Breast epithelium (tissue), 4 donors: ENCODE results near the gene EXOC3L2. TPM values are rescaled to one million over a fixed set of nuclear protein-coding genes. Genes with fewer than 3 reads are reported as not detected.

Experiments used
- DNase-seq, 2 donors: peaks; one replicate each; pipeline ENCODE4 v3.0.0-alpha.2; 2019; ENCODE audit warnings: low spot score in 2 of 2
- H3K27ac ChIP-seq, 2 donors: fragments of 200-600 bp; sonication (generic) in 1 of 2; one replicate each; pipeline ENCODE4 v1.5.1; 2016 to 2019; ENCODE audit warnings: mild to moderate bottlenecking in 1 of 2
- H3K27me3 ChIP-seq, 2 donors: fragments of 200-600 bp; sonication (generic) in 1 of 2; one replicate each; pipeline versions ENCODE4 v1.5.1 to v1.6.0; 2017 to 2019; ENCODE audit warnings: control low read depth in 1 of 2, mild to moderate bottlenecking in 1 of 2
- H3K36me3 ChIP-seq: fragments of 200-600 bp; one replicate; pipeline ENCODE4 v1.5.1; 2019
- H3K4me1 ChIP-seq, 2 donors: fragments of 200-600 bp; sonication (generic); one replicate each; pipeline ENCODE4 v1.5.1; 2016 to 2019; ENCODE audit warnings: control low read depth in 1 of 2
- H3K4me3 ChIP-seq, 3 donors: fragments of 200-600 bp; sonication (generic); 1 replicate in 2 of 3; 2 replicates in 1 of 3; pipeline ENCODE4 v1.5.1; 2016 to 2019; ENCODE audit warnings: mild to moderate bottlenecking in 3 of 3, moderate library complexity in 2 of 3
- H3K9me3 ChIP-seq, 2 donors: fragments of 200-600 bp; sonication (generic) in 1 of 2; one replicate each; pipeline ENCODE4 v1.5.1; 2016 to 2019; ENCODE audit warnings: control low read depth in 1 of 2
- POLR2A ChIP-seq: fragments of 450-650 bp; IDR thresholded peaks from one replicate; pipeline ENCODE4 v1.6.1; 2016; ENCODE audit warnings: antibody characterized with exemption, mild to moderate bottlenecking, moderate library complexity
- POLR2AphosphoS5 ChIP-seq, 3 donors: sonication (generic); formaldehyde crosslinking; IDR thresholded peaks; one replicate each; pipeline ENCODE4 v1.6.1; 2017; ENCODE audit warnings: antibody characterized with exemption in 3 of 3
- intact Hi-C: fragments of 100-400 bp; cut with DNase I; formaldehyde crosslinking; loops from one replicate; pipeline ENCODE4 v1.15.1; 2023; ENCODE audit warnings: low total_unique reads
- total RNA-seq, 3 donors: library from RNA; depleted of rRNA; stranded (reverse); fragments of >200 nt; gene quantifications; one replicate each; pipeline ENCODE4 v1.1.0, GENCODE V29; 2016
- TF ChIP-seq, protein P1 (sequence below), 3 donors: fragments of 450-650 bp; IDR thresholded peaks; one replicate each; pipeline ENCODE4 v1.5.1; 2016 to 2017; ENCODE audit warnings: antibody characterized with exemption in 3 of 3, mild to moderate bottlenecking in 3 of 3, moderate library complexity in 3 of 3

The EXOC3L2 gene
- total RNA-seq, 3 donors from 2014 or later = 0.44 to 2.3 (median 0.64) TPM

- no peaks in the 10 kb centered on the region for H3K9me3 ChIP-seq
- TF ChIP-seq POLR2AphosphoS5 (IDR thresholded peaks at IDR 0.05) (no peak), POLR2A (no peak)
- TF ChIP-seq, protein P1, sequence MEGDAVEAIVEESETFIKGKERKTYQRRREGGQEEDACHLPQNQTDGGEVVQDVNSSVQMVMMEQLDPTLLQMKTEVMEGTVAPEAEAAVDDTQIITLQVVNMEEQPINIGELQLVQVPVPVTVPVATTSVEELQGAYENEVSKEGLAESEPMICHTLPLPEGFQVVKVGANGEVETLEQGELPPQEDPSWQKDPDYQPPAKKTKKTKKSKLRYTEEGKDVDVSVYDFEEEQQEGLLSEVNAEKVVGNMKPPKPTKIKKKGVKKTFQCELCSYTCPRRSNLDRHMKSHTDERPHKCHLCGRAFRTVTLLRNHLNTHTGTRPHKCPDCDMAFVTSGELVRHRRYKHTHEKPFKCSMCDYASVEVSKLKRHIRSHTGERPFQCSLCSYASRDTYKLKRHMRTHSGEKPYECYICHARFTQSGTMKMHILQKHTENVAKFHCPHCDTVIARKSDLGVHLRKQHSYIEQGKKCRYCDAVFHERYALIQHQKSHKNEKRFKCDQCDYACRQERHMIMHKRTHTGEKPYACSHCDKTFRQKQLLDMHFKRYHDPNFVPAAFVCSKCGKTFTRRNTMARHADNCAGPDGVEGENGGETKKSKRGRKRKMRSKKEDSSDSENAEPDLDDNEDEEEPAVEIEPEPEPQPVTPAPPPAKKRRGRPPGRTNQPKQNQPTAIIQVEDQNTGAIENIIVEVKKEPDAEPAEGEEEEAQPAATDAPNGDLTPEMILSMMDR (IDR thresholded peaks at IDR 0.05) = no peak
- H3K36me3 ChIP-seq = no peaks in the 10 kb centered on the region
- DNase-seq = no peak
- intact Hi-C loops = no loop called here
- no peak overlapping the region for H3K4me3 ChIP-seq
- H3K27ac ChIP-seq = no peak overlapping the region
- no peaks in the 10 kb centered on the region for H3K27me3 ChIP-seq
- H3K4me1 ChIP-seq = no peaks in the 10 kb centered on the region
Measured at GRCh38 chr19:45267296-45267695, 22.1 kb upstream of the EXOC3L2 start.

DNA sequence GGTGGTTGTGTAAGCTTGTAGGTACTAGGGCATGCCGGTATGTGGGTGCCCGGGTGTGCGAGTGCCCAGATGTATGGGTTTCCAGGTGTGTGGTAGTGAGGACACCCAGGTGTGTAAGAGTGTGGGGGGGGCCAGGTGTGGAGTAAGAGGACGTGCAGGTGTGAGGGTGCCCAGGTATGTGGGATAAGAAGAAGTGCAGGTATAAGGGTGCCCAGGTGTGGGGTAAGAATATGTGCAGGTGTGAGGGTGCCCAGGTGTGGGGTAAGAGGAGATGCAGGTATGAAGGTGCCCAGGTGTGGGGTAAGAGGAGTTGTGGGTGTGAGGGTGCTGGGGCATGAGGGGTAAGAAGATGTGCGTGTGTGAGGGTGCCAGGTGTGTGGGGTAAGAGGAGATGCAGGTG lies 20.2 kb upstream of the EXOC3L2 start:
- Histone ChIP-seq H3K4me1 (no peaks in the 10 kb centered on the region), H3K27ac (no peak overlapping the region), H3K4me3 (no peak overlapping the region), H3K9me3 (no peaks in the 10 kb centered on the region), H3K27me3 (no peaks in the 10 kb centered on the region), H3K36me3 (no peaks in the 10 kb centered on the region)
- intact Hi-C loops = no loop called here
- DNase-seq = no peak
- TF ChIP-seq POLR2AphosphoS5 (IDR thresholded peaks at IDR 0.05) (no peak), POLR2A (no peak)
- TF ChIP-seq, protein P1 (IDR thresholded peaks at IDR 0.05) = no peak

GRCh38 chr19:45264781-45265317 lies 19.6 kb upstream of the EXOC3L2 start:
- no peaks in the 10 kb centered on the region for H3K9me3 ChIP-seq
- no peaks in the 10 kb centered on the region for H3K4me1 ChIP-seq
- no peak overlapping the region for H3K4me3 ChIP-seq
- no peaks in the 10 kb centered on the region for H3K36me3 ChIP-seq
- intact Hi-C loops = no loop called here
- H3K27me3 ChIP-seq = no peaks in the 10 kb centered on the region
- H3K27ac ChIP-seq = no peak overlapping the region
- DNase-seq = no peak
- no peak for TF ChIP-seq POLR2AphosphoS5 (IDR thresholded peaks at IDR 0.05)
- TF ChIP-seq, protein P1 (IDR thresholded peaks at IDR 0.05) = no peak
- TF ChIP-seq POLR2A = no peak

- H3K9me3 ChIP-seq = no peaks in the 10 kb centered on the region
- no peaks in the 10 kb centered on the region for H3K36me3 ChIP-seq
- H3K4me1 ChIP-seq = no peaks in the 10 kb centered on the region
- no peak for DNase-seq
- no peak for TF ChIP-seq POLR2A
- intact Hi-C loops = no loop called here
- H3K27me3 ChIP-seq = no peaks in the 10 kb centered on the region
- H3K4me3 ChIP-seq = no peak overlapping the region
- H3K27ac ChIP-seq = no peak overlapping the region
Measured at GRCh38 chr19:45263013-45263412, 17.8 kb upstream of the EXOC3L2 start.

DNA sequence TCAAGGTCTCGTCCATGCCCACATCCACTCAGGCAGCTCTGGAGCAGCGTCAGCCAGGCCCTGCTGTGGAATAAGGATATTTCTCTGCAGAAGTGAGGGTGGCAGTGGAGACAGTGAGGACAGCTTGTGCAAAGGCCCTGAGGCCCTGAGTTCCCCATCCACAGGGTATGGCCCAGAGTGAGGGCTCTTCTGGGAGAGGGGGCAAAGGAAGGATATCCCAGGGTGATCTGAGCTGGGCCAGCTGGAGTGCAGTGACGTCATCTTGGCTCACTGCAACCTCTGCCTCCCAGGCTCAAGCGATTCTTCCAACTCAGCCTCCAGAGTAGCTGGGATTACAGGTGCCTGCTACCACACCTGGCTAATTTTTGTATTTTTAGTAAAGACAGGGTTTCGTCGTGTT lies 17.4 kb upstream of the EXOC3L2 start:
- no peak for DNase-seq
- no peaks in the 10 kb centered on the region for H3K36me3 ChIP-seq
- no peak overlapping the region for H3K27ac ChIP-seq
- TF ChIP-seq POLR2AphosphoS5 (IDR thresholded peaks at IDR 0.05) (no peak), POLR2A (no peak)
- TF ChIP-seq, protein P1 (IDR thresholded peaks at IDR 0.05) = no peak
- H3K4me3 ChIP-seq = no peak overlapping the region
- no peaks in the 10 kb centered on the region for H3K27me3 ChIP-seq
- no peaks in the 10 kb centered on the region for H3K4me1 ChIP-seq
- intact Hi-C loops = no loop called here
- no peaks in the 10 kb centered on the region for H3K9me3 ChIP-seq

- Histone ChIP-seq H3K4me1 (peaks cover 0 to 9% of the 10 kb centered on the region in 2 donors), H3K36me3 (no peaks in the 10 kb centered on the region), H3K9me3 (no peaks in the 10 kb centered on the region), H3K27ac (no peak overlapping the region), H3K27me3 (no peaks in the 10 kb centered on the region), H3K4me3 (no peak overlapping the region)
- DNase-seq = no peak
- intact Hi-C loops = no loop called here
- TF ChIP-seq POLR2A = no peak
- no peak for TF ChIP-seq POLR2AphosphoS5 (IDR thresholded peaks at IDR 0.05)
- TF ChIP-seq, protein P1 (IDR thresholded peaks at IDR 0.05) = no peak
Measured at GRCh38 chr19:45258862-45259261, 13.7 kb upstream of the EXOC3L2 start.
